ENCODE data around the gene SOD3. TPM values are rescaled to one million over a fixed set of nuclear protein-coding genes. Genes with fewer than 3 reads are reported as not detected.

Gene SOD3
- total and polyA plus RNA-seq, 7 donors = 3.2 to 164 (median 45.3) TPM

GRCh38 chr4:24835696-24836095 lies 40.3 kb downstream of the SOD3 start:
- peak overlapping the region in 1 of 4 donors; percentile 17 for H3K27ac ChIP-seq
- intact Hi-C loops (cut with DNase I) = no loop called here
- no peaks in the 10 kb centered on the region for H3K9me3 ChIP-seq
- TF ChIP-seq POLR2AphosphoS5 (IDR thresholded peaks at IDR 0.05) = no peak
- no peak for TF ChIP-seq EP300 (IDR thresholded peaks at IDR 0.05)
- TF ChIP-seq POLR2A (IDR thresholded peaks at IDR 0.05) = no peak
- TF ChIP-seq, protein P1, sequence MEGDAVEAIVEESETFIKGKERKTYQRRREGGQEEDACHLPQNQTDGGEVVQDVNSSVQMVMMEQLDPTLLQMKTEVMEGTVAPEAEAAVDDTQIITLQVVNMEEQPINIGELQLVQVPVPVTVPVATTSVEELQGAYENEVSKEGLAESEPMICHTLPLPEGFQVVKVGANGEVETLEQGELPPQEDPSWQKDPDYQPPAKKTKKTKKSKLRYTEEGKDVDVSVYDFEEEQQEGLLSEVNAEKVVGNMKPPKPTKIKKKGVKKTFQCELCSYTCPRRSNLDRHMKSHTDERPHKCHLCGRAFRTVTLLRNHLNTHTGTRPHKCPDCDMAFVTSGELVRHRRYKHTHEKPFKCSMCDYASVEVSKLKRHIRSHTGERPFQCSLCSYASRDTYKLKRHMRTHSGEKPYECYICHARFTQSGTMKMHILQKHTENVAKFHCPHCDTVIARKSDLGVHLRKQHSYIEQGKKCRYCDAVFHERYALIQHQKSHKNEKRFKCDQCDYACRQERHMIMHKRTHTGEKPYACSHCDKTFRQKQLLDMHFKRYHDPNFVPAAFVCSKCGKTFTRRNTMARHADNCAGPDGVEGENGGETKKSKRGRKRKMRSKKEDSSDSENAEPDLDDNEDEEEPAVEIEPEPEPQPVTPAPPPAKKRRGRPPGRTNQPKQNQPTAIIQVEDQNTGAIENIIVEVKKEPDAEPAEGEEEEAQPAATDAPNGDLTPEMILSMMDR (IDR thresholded peaks at IDR 0.05) = no peak
- no peaks in the 10 kb centered on the region for H3K27me3 ChIP-seq
- H3K4me1 ChIP-seq = no peaks in the 10 kb centered on the region
- H3K36me3 ChIP-seq = peaks cover 0 to 58% (median 8%) of the 10 kb centered on the region in 4 donors
- WGBS, 2 donors = 95 to 96% methylated on average over 4 of the region's 4 CpGs
- no peak for DNase-seq
- no peak overlapping the region for H3K4me3 ChIP-seq

- 91 to 92% methylated on average over 6 of the region's 6 CpGs for WGBS, 2 donors
- H3K9me3 ChIP-seq = no peaks in the 10 kb centered on the region
- H3K27ac ChIP-seq = no peak overlapping the region
- H3K4me3 ChIP-seq = no peak overlapping the region
- H3K36me3 ChIP-seq = peaks cover 0 to 47% (median 0%) of the 10 kb centered on the region in 4 donors
- TF ChIP-seq POLR2A (IDR thresholded peaks at IDR 0.05) (no peak), POLR2AphosphoS5 (IDR thresholded peaks at IDR 0.05) (no peak), EP300 (IDR thresholded peaks at IDR 0.05) (no peak)
- TF ChIP-seq, protein P1 (IDR thresholded peaks at IDR 0.05) = no peak
- no peaks in the 10 kb centered on the region for H3K27me3 ChIP-seq
- no peak for DNase-seq
- H3K4me1 ChIP-seq = peaks cover 0 to 10% (median 6%) of the 10 kb centered on the region in 4 donors
- intact Hi-C loops (cut with DNase I) = no loop called here
These were observed 41.4 kb downstream of the SOD3 start for GRCh38 chr4:24836661-24837242.

DNA sequence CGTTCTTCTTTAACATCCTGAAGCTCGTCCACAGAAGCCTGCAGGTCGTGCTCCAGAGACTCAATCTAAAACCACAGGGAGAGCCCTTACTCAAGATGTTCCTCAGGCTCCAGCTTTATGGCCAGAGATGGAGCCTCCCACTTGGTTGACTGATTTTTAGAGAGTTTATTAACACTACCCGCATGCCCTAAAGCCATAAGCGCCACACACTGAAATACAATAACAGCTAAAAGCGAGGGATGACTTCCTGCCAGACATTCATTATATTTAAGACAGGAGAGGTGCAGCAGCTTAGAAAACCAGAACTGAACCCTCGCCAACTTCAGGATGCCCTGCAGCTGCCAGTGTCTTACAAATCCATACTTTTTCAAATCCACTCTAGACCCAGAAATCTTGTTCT lies 42.0 kb downstream of the SOD3 start:
- no peak overlapping the region for H3K27ac ChIP-seq
- DNase-seq = no peak
- WGBS, 2 donors = 92 to 93% methylated on average over 7 of the region's 7 CpGs
- H3K4me1 ChIP-seq = peaks cover 0 to 15% (median 8%) of the 10 kb centered on the region in 4 donors
- H3K9me3 ChIP-seq = no peaks in the 10 kb centered on the region
- peaks cover 0 to 43% (median 0%) of the 10 kb centered on the region in 4 donors for H3K36me3 ChIP-seq
- TF ChIP-seq POLR2AphosphoS5 (IDR thresholded peaks at IDR 0.05) (no peak), EP300 (IDR thresholded peaks at IDR 0.05) (no peak), POLR2A (IDR thresholded peaks at IDR 0.05) (no peak)
- TF ChIP-seq, protein P1 (IDR thresholded peaks at IDR 0.05) = no peak
- intact Hi-C loops (cut with DNase I) = no loop called here
- no peak overlapping the region for H3K4me3 ChIP-seq
- H3K27me3 ChIP-seq = no peaks in the 10 kb centered on the region

GRCh38 chr4:24837781-24838180 lies 42.4 kb downstream of the SOD3 start:
- 78 to 84% methylated on average over 5 of the region's 5 CpGs for WGBS, 2 donors
- Histone ChIP-seq H3K4me1 (peaks cover 0 to 15% (median 8%) of the 10 kb centered on the region in 4 donors), H3K9me3 (no peaks in the 10 kb centered on the region), H3K4me3 (no peak overlapping the region), H3K27ac (no peak overlapping the region), H3K36me3 (peaks cover 0 to 43% (median 0%) of the 10 kb centered on the region in 4 donors), H3K27me3 (no peaks in the 10 kb centered on the region)
- DNase-seq = no peak
- no peak for TF ChIP-seq POLR2A (IDR thresholded peaks at IDR 0.05)
- TF ChIP-seq, protein P1 (IDR thresholded peaks at IDR 0.05) = no peak
- TF ChIP-seq EP300 (IDR thresholded peaks at IDR 0.05) = no peak
- TF ChIP-seq POLR2AphosphoS5 (IDR thresholded peaks at IDR 0.05) = no peak
- intact Hi-C loops (cut with DNase I) = no loop called here

DNA sequence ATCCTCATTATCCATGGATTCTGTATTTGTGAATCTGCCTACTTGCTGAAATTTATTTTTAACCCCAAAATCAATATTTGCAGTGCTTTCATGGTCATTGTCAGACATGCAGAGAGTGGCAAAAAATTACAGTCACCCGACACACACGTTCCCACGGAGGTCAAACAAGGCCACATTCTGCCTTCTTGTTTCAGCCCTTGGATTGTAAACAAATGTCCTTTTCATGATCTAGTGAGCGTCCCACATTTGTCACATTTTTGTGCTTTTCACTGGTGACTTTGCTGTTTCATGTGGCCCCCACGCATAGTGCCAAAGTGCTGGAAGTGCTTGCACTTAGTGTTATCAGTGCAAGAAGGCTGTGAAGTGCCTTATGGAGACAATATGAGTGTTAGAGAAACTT lies 45.0 kb downstream of the SOD3 start:
- intact Hi-C loops (cut with DNase I) = no loop called here

More for the DNA sequence above, 45.0 kb downstream of the SOD3 start:
- H3K36me3 ChIP-seq = peaks cover 0 to 24% (median 0%) of the 10 kb centered on the region in 4 donors
- H3K4me1 ChIP-seq = peaks cover 0 to 15% (median 8%) of the 10 kb centered on the region in 4 donors
- no peak overlapping the region for H3K27ac ChIP-seq
- no peak for DNase-seq
- H3K27me3 ChIP-seq = no peaks in the 10 kb centered on the region
- no peak for TF ChIP-seq POLR2AphosphoS5 (IDR thresholded peaks at IDR 0.05)
- no peak for TF ChIP-seq POLR2A (IDR thresholded peaks at IDR 0.05)
- TF ChIP-seq, protein P1 (IDR thresholded peaks at IDR 0.05) = no peak
- no peak for TF ChIP-seq EP300 (IDR thresholded peaks at IDR 0.05)
- no peaks in the 10 kb centered on the region for H3K9me3 ChIP-seq
- no peak overlapping the region for H3K4me3 ChIP-seq
- 92 to 93% methylated on average over 5 of the region's 5 CpGs for WGBS, 2 donors

All from sigmoid colon (tissue), 7 donors.